Measurements from ENCODE around the gene KLHDC7B.

KLHDC7B gene

GRCh38 chr22:50576070-50576469, 30.4 kb downstream of the KLHDC7B start:
- DNase-seq: no peak

GRCh38 chr22:50576806-50577696, 31.4 kb downstream of the KLHDC7B start:
- no peak for DNase-seq

GRCh38 chr22:50577697-50577986, 31.9 kb downstream of the KLHDC7B start:
- DNase-seq: no peak

- no peak for DNase-seq
Observed at GRCh38 chr22:50577987-50578775, 32.5 kb downstream of the KLHDC7B start, which contains the start of gene CPT1B. TSS of gene CPT1B (minus strand) at chr22:50578427. CDS start at chr22:50577915, 512 bp downstream.

- no peak for DNase-seq
Observed at GRCh38 chr22:50578776-50579310, 33.1 kb downstream of the KLHDC7B start.

- no peak for DNase-seq
Observed at GRCh38 chr22:50579752-50580151, 34.1 kb downstream of the KLHDC7B start.

- no peak for DNase-seq
Observed at GRCh38 chr22:50581031-50581949, 35.6 kb downstream of the KLHDC7B start.

GRCh38 chr22:50581950-50582492, 36.3 kb downstream of the KLHDC7B start:
- DNase-seq: peak; percentile 50

GRCh38 chr22:50582493-50583293, 37.0 kb downstream of the KLHDC7B start, which contains the start of gene CHKB:
TSS of gene CHKB (minus strand) at chr22:50582849. CDS start at chr22:50582781, 68 bp downstream.
- peak; percentile 99 for DNase-seq

GRCh38 chr22:50583294-50583861, 37.7 kb downstream of the KLHDC7B start:
- DNase-seq: no peak

GRCh38 chr22:50584106-50585096, 38.7 kb downstream of the KLHDC7B start:
- no peak for DNase-seq

GRCh38 chr22:50585238-50585637, 39.5 kb downstream of the KLHDC7B start:
- DNase-seq: no peak

- DNase-seq: no peak
Observed at GRCh38 chr22:50585781-50586180, 40.1 kb downstream of the KLHDC7B start.

- DNase-seq: no peak
Observed at GRCh38 chr22:50586416-50586815, 40.7 kb downstream of the KLHDC7B start.

GRCh38 chr22:50587407-50587806, 41.7 kb downstream of the KLHDC7B start:
- no peak for DNase-seq

- DNase-seq: no peak
Observed at GRCh38 chr22:50595189-50595588, 49.5 kb downstream of the KLHDC7B start.

GRCh38 chr22:50597097-50597496, 51.4 kb downstream of the KLHDC7B start:
- DNase-seq: no peak

GRCh38 chr22:50599816-50600455, 54.2 kb downstream of the KLHDC7B start:
- peak; percentile 51 for DNase-seq

- no peak for DNase-seq
Observed at GRCh38 chr22:50600538-50600937, 54.8 kb downstream of the KLHDC7B start, which contains the start of gene MAPK8IP2. TSS of gene MAPK8IP2 (plus strand) at chr22:50600793. CDS start at chr22:50600819, 26 bp downstream.
